ENCODE results near the gene COL4A2.

The COL4A2 gene

GRCh38 chr13:110272651-110273050, 34.4 kb upstream of the COL4A2 start:
- DNase-seq, result no peak

GRCh38 chr13:110273254-110273653, 33.8 kb upstream of the COL4A2 start:
- no peak for DNase-seq

GRCh38 chr13:110274687-110275086, 32.4 kb upstream of the COL4A2 start:
- no peak for DNase-seq

- DNase-seq, result no peak
Measured at GRCh38 chr13:110275931-110276552, 31.0 kb upstream of the COL4A2 start.

- DNase-seq, result no peak
Measured at GRCh38 chr13:110276553-110276950, 30.5 kb upstream of the COL4A2 start.

- no peak for DNase-seq
Measured at GRCh38 chr13:110277357-110277975, 29.6 kb upstream of the COL4A2 start.

GRCh38 chr13:110278859-110279258, 28.2 kb upstream of the COL4A2 start:
- no peak for DNase-seq

- no peak for DNase-seq
Measured at GRCh38 chr13:110279684-110280083, 27.4 kb upstream of the COL4A2 start.

GRCh38 chr13:110280231-110280813, 26.8 kb upstream of the COL4A2 start:
- no peak for DNase-seq

- no peak for DNase-seq
Measured at GRCh38 chr13:110280985-110281688, 25.9 kb upstream of the COL4A2 start.

GRCh38 chr13:110281736-110282135, 25.3 kb upstream of the COL4A2 start:
- no peak for DNase-seq

GRCh38 chr13:110282316-110282841, 24.7 kb upstream of the COL4A2 start:
- DNase-seq, result no peak

- DNase-seq, result no peak
Measured at GRCh38 chr13:110283736-110284517, 23.2 kb upstream of the COL4A2 start.

- DNase-seq, result no peak
Measured at GRCh38 chr13:110284779-110285484, 22.2 kb upstream of the COL4A2 start.

GRCh38 chr13:110285991-110286832, 20.9 kb upstream of the COL4A2 start:
- no peak for DNase-seq

- DNase-seq, result no peak
Measured at GRCh38 chr13:110286833-110287819, 20.0 kb upstream of the COL4A2 start.

GRCh38 chr13:110289174-110289573, 17.9 kb upstream of the COL4A2 start:
- DNase-seq, result no peak

GRCh38 chr13:110289661-110290060, 17.4 kb upstream of the COL4A2 start:
- DNase-seq, result no peak

GRCh38 chr13:110290153-110290552, 16.9 kb upstream of the COL4A2 start:
- DNase-seq, result no peak

- no peak for DNase-seq
Measured at GRCh38 chr13:110290826-110291225, 16.3 kb upstream of the COL4A2 start.
